Thoracic aorta (tissue), 2 donors: ENCODE results near the gene KCNK13. TPM values are rescaled to one million over a fixed set of nuclear protein-coding genes. Genes with fewer than 3 reads are reported as not detected.

ENCODE experiments used
- ATAC-seq: fragments of 150-250 bp; one replicate; pipeline ENCODE4 v1.8.0; 2017; ENCODE audit warnings: low read depth; ENCODE audit not compliant: insufficient number of reproducible peaks, low FRiP score
- DNase-seq: peaks from one replicate; pipeline ENCODE4 v3.0.0-alpha.2; 2020; ENCODE audit warnings: low spot score
- H3K27ac ChIP-seq, 2 donors: fragments of 200-600 bp; sonication (generic); 1 replicate in 1 of 2; 2 replicates in 1 of 2; pipeline ENCODE4 v1.5.1; 2016; ENCODE audit warnings: mild to moderate bottlenecking in 2 of 2, moderate library complexity in 2 of 2
- H3K27me3 ChIP-seq: fragments of 200-600 bp; sonication (generic); replicated peaks from 2 replicates; pipeline ENCODE4 v1.6.0; 2016; ENCODE audit warnings: mild to moderate bottlenecking; ENCODE audit not compliant: insufficient read depth
- H3K36me3 ChIP-seq: fragments of 200-600 bp; sonication (generic); one replicate; pipeline ENCODE4 v1.5.1; 2016
- H3K4me1 ChIP-seq, 2 donors: fragments of 200-600 bp; sonication (generic); 1 replicate in 1 of 2; 2 replicates in 1 of 2; pipeline versions ENCODE4 v1.5.1 to v1.6.0; 2016; ENCODE audit warnings: low read depth in 2 of 2, mild to moderate bottlenecking in 1 of 2; ENCODE audit not compliant: control insufficient read depth in 1 of 2
- H3K4me3 ChIP-seq: fragments of 200-600 bp; sonication (generic); 2 replicates; pipeline ENCODE4 v1.5.1; 2016; ENCODE audit warnings: mild to moderate bottlenecking
- H3K9me3 ChIP-seq: fragments of 200-600 bp; sonication (generic); 2 replicates; pipeline ENCODE4 v1.5.1; 2016
- CTCF ChIP-seq: fragments of 200-600 bp; sonication (generic); IDR thresholded peaks from one replicate; pipeline ENCODE4 v1.5.1; 2019; ENCODE audit warnings: antibody characterized with exemption
- total RNA-seq, 2 donors: library from RNA; depleted of rRNA; stranded (reverse); fragments of >200 nt; gene quantifications; one replicate each; pipeline versions ENCODE4 v1.1.0 to v1.2.3, GENCODE V29; 2016

KCNK13 gene
- under 1 TPM; 0.14 to 0.92 TPM for total RNA-seq

- Histone ChIP-seq H3K4me1 (peaks cover 14 to 27% of the 10 kb centered on the region in 2 donors), H3K9me3 (no peaks in the 10 kb centered on the region), H3K36me3 (no peaks in the 10 kb centered on the region), H3K4me3 (peak within 1 kb of the TSS; percentile 74), H3K27ac (no peak within 1 kb of the TSS), H3K27me3 (no peaks in the 10 kb centered on the region)
- ATAC-seq, result no peak
- DNase-seq, result no peak
- TF ChIP-seq CTCF, result no peak
These were observed at the start of gene KCNK13 for GRCh38 chr14:90061685-90062126. Gene KCNK13 (plus strand): TSS chr14:90061994. CDS start chr14:90062206, 212 bp downstream.

- Histone ChIP-seq H3K9me3 (no peaks in the 10 kb centered on the region), H3K36me3 (peaks cover 10% of the 10 kb centered on the region), H3K4me3 (no peak overlapping the region), H3K27ac (no peak overlapping the region), H3K27me3 (no peaks in the 10 kb centered on the region), H3K4me1 (no peaks in the 10 kb centered on the region)
- no peak for TF ChIP-seq CTCF
- DNase-seq (no peak), ATAC-seq (no peak)
These were observed 44.4 kb upstream of the KCNK13 start for GRCh38 chr14:90017371-90017770.

- DNase-seq (no peak), ATAC-seq (no peak)
These were observed 41.8 kb upstream of the KCNK13 start for GRCh38 chr14:90019824-90020523.

GRCh38 chr14:90023176-90023896 lies 38.5 kb upstream of the KCNK13 start:
- H3K36me3 ChIP-seq, result peaks cover 19% of the 10 kb centered on the region

More at GRCh38 chr14:90019824-90020523, 41.8 kb upstream of the KCNK13 start:
- no peaks in the 10 kb centered on the region for H3K9me3 ChIP-seq
- H3K27me3 ChIP-seq, result no peaks in the 10 kb centered on the region
- no peak for TF ChIP-seq CTCF
- H3K4me1 ChIP-seq, result no peaks in the 10 kb centered on the region
- H3K36me3 ChIP-seq, result peaks cover 17% of the 10 kb centered on the region
- H3K4me3 ChIP-seq, result no peak overlapping the region
- H3K27ac ChIP-seq, result no peak overlapping the region

More at GRCh38 chr14:90023176-90023896, 38.5 kb upstream of the KCNK13 start:
- H3K4me3 ChIP-seq, result no peak overlapping the region
- no peak overlapping the region for H3K27ac ChIP-seq
- DNase-seq, result no peak
- no peaks in the 10 kb centered on the region for H3K27me3 ChIP-seq
- TF ChIP-seq CTCF, result no peak
- ATAC-seq, result no peak
- H3K9me3 ChIP-seq, result no peaks in the 10 kb centered on the region
- no peaks in the 10 kb centered on the region for H3K4me1 ChIP-seq
